DOHH2 (cell line): ENCODE results near the gene RASA3.

Experiments used
- EZH2phosphoT487 ChIP-seq: fragments of 200-600 bp; sonication (generic); IDR thresholded peaks from 2 replicates; pipeline ENCODE4 v1.6.1; 2017; ENCODE audit warnings: borderline replicate concordance, mild to moderate bottlenecking, antibody characterized with exemption, low read length, moderate library complexity, mixed read lengths
- TF ChIP-seq, protein P1 (sequence below): fragments of 200-600 bp; sonication (generic); IDR thresholded peaks from one replicate; pipeline ENCODE4 v1.5.1; 2014; ENCODE audit warnings: antibody characterized with exemption, mild to moderate bottlenecking, low read depth, low read length; ENCODE audit not compliant: poor library complexity, severe bottlenecking

- TF ChIP-seq, protein P1, sequence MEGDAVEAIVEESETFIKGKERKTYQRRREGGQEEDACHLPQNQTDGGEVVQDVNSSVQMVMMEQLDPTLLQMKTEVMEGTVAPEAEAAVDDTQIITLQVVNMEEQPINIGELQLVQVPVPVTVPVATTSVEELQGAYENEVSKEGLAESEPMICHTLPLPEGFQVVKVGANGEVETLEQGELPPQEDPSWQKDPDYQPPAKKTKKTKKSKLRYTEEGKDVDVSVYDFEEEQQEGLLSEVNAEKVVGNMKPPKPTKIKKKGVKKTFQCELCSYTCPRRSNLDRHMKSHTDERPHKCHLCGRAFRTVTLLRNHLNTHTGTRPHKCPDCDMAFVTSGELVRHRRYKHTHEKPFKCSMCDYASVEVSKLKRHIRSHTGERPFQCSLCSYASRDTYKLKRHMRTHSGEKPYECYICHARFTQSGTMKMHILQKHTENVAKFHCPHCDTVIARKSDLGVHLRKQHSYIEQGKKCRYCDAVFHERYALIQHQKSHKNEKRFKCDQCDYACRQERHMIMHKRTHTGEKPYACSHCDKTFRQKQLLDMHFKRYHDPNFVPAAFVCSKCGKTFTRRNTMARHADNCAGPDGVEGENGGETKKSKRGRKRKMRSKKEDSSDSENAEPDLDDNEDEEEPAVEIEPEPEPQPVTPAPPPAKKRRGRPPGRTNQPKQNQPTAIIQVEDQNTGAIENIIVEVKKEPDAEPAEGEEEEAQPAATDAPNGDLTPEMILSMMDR, result no peak
- no peak for TF ChIP-seq EZH2phosphoT487
These were observed 16.1 kb upstream of the RASA3 start for GRCh38 chr13:114148521-114148855.
